ENCODE data around the gene AKAP6. TPM values are rescaled to one million over a fixed set of nuclear protein-coding genes. Genes with fewer than 3 reads are reported as not detected.

Gene AKAP6
- total RNA-seq, 2 donors from 2014 or later: 1.9 to 2.9 TPM

DNA sequence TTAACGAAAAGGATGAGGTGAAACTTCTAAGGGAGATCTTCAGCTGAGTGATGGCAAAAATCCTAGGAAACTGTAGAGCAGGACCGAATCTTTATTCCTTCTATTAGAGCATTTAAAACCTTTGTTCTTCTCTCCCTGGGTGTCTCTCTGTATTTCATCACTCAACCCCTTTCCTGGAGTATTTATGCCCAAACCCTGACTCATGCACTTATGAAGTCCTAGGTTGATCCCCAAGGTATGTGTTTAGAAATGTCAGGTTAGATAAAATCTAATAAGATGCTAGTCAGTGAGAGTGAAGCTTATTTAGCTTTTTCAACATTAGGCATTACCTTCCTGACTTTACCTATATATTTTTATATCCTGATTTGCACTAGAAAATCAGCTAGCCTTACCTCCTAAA is 369.7 kb downstream of the AKAP6 start:
- Mint-ChIP-seq H3K27ac (no peak overlapping the region), H3K27me3 (no peaks in the 10 kb centered on the region), H3K4me1 (peaks cover 10% of the 10 kb centered on the region), H3K36me3 (ENCODE audit: low read depth) (no peaks in the 10 kb centered on the region), H3K4me3 (no peak overlapping the region)
- DNase-seq: no peak
- ATAC-seq: no peak
- no peaks in the 10 kb centered on the region for H3K9me3 ChIP-seq (ENCODE audit: control insufficient read depth, low read length, poor library complexity, severe bottlenecking)

DNA sequence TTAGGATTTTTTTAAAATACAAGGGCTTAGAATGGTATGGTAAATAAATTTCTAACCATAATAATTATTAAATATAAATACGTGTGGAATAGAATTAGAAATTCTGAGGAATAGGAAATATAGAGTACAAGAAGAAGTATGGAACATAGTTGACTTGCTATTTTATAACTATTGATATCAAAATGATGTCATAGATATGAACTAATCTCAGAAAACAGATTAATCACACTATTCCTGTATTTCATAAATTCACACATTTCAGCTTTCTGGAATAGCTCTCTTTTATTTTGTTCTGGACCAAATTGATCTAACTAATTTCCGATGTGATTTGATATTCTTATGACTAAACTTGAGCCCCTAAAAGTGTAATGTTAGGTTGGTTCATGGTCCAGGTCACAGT is 372.4 kb downstream of the AKAP6 start:
- H3K27ac Mint-ChIP-seq: no peak overlapping the region
- no peak for ATAC-seq
- H3K4me1 Mint-ChIP-seq: peaks cover 7% of the 10 kb centered on the region

DNA sequence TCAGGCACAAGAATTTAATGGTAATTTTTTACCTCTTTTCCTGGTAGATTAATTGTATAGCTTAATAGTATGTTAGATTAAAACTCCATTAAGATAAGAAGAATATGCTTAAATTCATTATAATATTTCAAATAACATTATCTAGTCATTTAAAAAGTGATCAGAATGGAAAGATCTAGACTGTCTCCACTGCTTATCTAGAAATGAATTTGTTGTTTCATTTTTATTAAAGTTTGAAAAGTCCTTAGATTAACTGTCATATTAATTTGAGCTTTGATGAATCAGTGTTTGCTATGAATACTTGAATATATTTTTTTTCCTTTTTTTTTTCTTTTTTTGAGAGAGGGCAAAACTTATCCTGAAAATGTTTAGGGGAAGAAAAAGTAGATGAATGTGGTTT is 373.0 kb downstream of the AKAP6 start:
- peaks cover 7% of the 10 kb centered on the region for H3K4me1 Mint-ChIP-seq
- H3K4me3 Mint-ChIP-seq: no peak overlapping the region
- no peaks in the 10 kb centered on the region for H3K9me3 ChIP-seq (ENCODE audit: control insufficient read depth, low read length, poor library complexity, severe bottlenecking)
- no peaks in the 10 kb centered on the region for H3K27me3 Mint-ChIP-seq
- ATAC-seq (no peak), DNase-seq (no peak)
- peak overlapping the region; percentile 81 for H3K27ac Mint-ChIP-seq
- no peaks in the 10 kb centered on the region for H3K36me3 Mint-ChIP-seq (ENCODE audit: low read depth)

More for the DNA sequence above, 372.4 kb downstream of the AKAP6 start:
- Mint-ChIP-seq H3K27me3 (no peaks in the 10 kb centered on the region), H3K36me3 (ENCODE audit: low read depth) (no peaks in the 10 kb centered on the region), H3K4me3 (no peak overlapping the region)
- DNase-seq: no peak
- H3K9me3 ChIP-seq (ENCODE audit: control insufficient read depth, low read length, poor library complexity, severe bottlenecking): no peaks in the 10 kb centered on the region

DNA sequence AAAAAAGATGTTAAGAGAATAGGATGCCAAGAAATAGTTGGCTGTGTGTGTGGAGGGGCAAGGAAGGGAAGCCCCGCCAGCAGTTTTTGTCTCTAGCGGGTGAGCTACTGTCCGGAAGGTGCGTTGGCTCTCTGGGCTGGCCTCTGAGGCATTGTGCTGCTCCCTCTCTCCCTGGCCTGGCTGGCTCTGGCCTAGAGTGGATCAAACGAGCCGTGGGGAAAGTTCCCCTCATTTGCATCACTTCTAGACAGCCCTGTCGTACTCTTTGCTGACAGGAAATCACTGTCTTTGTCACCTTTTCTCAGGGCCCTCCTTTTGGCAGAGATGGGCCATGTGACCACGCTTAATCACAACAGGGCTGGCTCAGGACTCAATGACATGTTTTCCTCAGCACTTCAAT is 373.5 kb downstream of the AKAP6 start:
- H3K36me3 Mint-ChIP-seq (ENCODE audit: low read depth): no peaks in the 10 kb centered on the region
- H3K4me1 Mint-ChIP-seq: peaks cover 7% of the 10 kb centered on the region
- peak in 2 of 3 donors; percentile 6 to 28 for DNase-seq
- no peaks in the 10 kb centered on the region for H3K9me3 ChIP-seq (ENCODE audit: control insufficient read depth, low read length, poor library complexity, severe bottlenecking)
- no peak overlapping the region for H3K4me3 Mint-ChIP-seq
- ATAC-seq: peak; percentile 93
- H3K27ac Mint-ChIP-seq: peak overlapping the region; percentile 81
- no peaks in the 10 kb centered on the region for H3K27me3 Mint-ChIP-seq

DNA sequence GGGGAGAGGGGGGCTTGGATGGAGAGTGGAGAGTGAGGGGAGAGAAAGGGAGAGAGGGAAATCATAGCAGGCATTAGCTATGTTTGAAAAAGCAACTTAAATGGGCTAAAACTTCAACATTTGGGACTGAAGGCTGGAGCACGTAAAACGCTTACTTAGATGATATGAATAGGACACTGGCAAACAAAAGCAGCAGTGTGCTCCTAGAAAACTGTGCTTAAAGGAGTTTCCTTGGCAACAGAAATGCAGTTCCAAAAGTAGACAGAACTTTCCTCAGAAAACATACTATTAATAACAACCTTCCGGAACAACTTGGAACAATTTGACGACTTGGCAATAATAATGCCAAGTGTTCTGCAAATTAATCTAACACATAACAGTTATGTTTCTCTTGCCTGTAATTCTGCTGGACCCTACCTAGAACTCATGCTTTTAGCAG is 374.1 kb downstream of the AKAP6 start:
- no peak for ATAC-seq
- H3K27ac Mint-ChIP-seq: peak overlapping the region; percentile 81

GRCh38 chr14:32706721-32707519 is 377.8 kb downstream of the AKAP6 start:
- ATAC-seq (no peak), DNase-seq (no peak)
- no peaks in the 10 kb centered on the region for H3K36me3 Mint-ChIP-seq (ENCODE audit: low read depth)
- H3K4me1 Mint-ChIP-seq: peaks cover 9% of the 10 kb centered on the region
- peaks cover 10% of the 10 kb centered on the region for H3K27me3 Mint-ChIP-seq
- H3K4me3 Mint-ChIP-seq: no peak overlapping the region
- no peaks in the 10 kb centered on the region for H3K9me3 ChIP-seq (ENCODE audit: control insufficient read depth, low read length, poor library complexity, severe bottlenecking)
- no peak overlapping the region for H3K27ac Mint-ChIP-seq

More for the DNA sequence above, 374.1 kb downstream of the AKAP6 start:
- no peaks in the 10 kb centered on the region for H3K9me3 ChIP-seq (ENCODE audit: control insufficient read depth, low read length, poor library complexity, severe bottlenecking)
- H3K4me1 Mint-ChIP-seq: peaks cover 7% of the 10 kb centered on the region
- H3K27me3 Mint-ChIP-seq: peaks cover 4% of the 10 kb centered on the region
- DNase-seq: no peak
- H3K36me3 Mint-ChIP-seq (ENCODE audit: low read depth): no peaks in the 10 kb centered on the region
- H3K4me3 Mint-ChIP-seq: no peak overlapping the region

DNA sequence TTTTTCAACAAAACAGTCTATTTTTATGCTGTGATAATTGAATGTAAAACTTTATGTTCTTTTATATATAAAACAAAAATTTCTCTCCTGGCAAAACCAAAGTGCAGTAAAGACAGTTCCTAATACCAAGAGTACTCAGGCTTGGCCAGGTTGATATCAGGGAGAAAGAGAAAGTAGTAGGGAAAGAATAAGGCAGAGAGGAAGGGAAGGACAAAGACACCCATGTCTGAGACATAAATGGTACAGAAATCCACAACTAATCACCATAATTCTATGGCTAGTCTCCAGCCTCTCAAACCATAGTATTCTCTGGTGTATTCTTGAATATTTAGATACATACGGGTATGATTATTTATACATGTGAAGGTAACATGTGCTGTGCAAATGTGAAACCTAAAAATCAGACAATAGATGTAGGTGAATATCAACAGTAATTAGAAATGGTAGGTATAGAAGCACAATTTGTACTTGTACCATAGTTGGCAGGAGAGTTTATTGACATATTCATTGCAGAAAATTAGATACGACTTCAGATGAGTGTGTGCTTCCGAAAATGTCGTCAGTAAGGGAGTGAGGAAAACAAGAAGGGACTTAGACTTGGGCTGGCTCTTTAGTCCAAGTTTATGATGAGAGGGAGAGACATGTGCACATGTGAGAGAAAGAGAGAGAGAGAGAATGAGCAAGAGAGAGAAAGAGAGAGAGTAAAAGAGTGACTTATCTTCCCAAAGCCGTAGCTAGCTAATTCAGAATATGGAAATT is 378.8 kb downstream of the AKAP6 start:
- H3K4me1 Mint-ChIP-seq: peaks cover 4% of the 10 kb centered on the region
- no peak overlapping the region for H3K4me3 Mint-ChIP-seq
- H3K9me3 ChIP-seq (ENCODE audit: control insufficient read depth, low read length, poor library complexity, severe bottlenecking): no peaks in the 10 kb centered on the region
- DNase-seq: no peak
- no peak overlapping the region for H3K27ac Mint-ChIP-seq
- ATAC-seq: no peak
- H3K27me3 Mint-ChIP-seq: peaks cover 10% of the 10 kb centered on the region
- H3K36me3 Mint-ChIP-seq (ENCODE audit: low read depth): no peaks in the 10 kb centered on the region

GRCh38 chr14:32709027-32709426 is 379.9 kb downstream of the AKAP6 start:
- H3K4me3 Mint-ChIP-seq: no peak overlapping the region
- no peak overlapping the region for H3K27ac Mint-ChIP-seq
- H3K27me3 Mint-ChIP-seq: peaks cover 10% of the 10 kb centered on the region
- ATAC-seq (no peak), DNase-seq (no peak)
- H3K36me3 Mint-ChIP-seq (ENCODE audit: low read depth): no peaks in the 10 kb centered on the region
- peaks cover 7% of the 10 kb centered on the region for H3K4me1 Mint-ChIP-seq
- no peaks in the 10 kb centered on the region for H3K9me3 ChIP-seq (ENCODE audit: control insufficient read depth, low read length, poor library complexity, severe bottlenecking)

DNA sequence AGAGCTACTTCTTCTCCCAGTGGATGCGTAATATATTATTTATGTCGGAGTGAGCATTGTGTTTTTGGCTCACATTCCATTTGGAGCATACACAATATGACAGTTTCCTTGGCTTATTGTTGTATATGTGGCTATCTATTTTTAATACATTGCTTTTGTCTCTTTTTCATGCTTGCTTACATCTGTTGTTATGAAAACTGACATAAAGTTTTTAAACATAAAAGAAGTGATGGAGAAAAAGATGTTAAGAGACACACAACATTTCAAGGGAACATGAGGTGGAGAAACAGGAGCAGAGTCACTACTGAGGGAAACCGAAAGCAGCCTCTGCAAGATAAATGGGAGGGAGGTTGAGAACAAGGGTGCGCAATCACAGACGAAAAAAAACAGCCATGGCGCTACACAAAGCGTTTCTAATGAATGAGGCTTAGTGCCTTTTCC is 381.2 kb downstream of the AKAP6 start:
- peaks cover 7% of the 10 kb centered on the region for H3K4me1 Mint-ChIP-seq
- ATAC-seq (no peak), DNase-seq (no peak)
- no peaks in the 10 kb centered on the region for H3K9me3 ChIP-seq (ENCODE audit: control insufficient read depth, low read length, poor library complexity, severe bottlenecking)
- no peak overlapping the region for H3K4me3 Mint-ChIP-seq
- H3K27ac Mint-ChIP-seq: no peak overlapping the region
- H3K27me3 Mint-ChIP-seq: peaks cover 10% of the 10 kb centered on the region
- no peaks in the 10 kb centered on the region for H3K36me3 Mint-ChIP-seq (ENCODE audit: low read depth)

DNA sequence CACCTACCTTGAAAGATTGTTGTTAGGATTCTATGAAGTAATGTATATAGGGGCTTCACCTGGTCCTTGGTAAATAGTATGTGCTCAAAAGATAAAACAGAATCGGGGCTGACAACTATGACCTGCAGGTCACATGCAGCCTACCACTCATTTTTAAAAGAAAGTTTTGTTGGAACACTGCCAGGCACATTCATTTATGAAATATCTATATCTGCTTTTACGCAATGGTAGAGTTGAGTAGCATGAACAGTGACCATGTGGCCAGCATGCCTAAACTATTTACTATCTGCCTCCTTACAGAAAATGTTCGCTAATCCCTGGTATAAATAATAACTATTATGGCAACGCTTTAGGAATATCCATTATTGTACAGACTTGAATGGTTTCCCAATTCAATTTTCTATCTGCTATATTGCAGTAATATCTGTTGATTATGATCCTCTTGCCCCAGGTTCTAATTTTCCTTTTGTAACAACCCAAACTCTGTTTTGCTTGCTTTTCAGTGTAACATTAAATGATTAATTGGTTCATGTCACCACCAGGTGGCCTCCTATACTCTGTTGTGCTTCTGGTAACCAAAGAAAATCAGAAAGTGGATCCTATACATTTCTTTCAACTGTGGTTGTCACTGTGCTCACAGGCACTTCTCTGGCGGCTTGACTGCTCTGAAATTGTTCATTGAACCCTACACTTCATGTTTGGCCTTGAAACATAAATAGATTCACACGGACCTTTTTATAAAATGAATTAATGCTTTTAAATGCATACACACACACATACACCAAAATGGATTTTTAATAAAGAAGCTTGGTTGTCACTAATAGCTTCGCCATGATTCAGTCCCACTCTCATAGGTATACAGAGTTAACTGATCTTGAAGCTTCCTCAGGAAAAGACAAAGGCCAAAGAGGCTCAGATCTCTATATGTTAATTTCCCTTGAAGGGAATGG is 381.9 kb downstream of the AKAP6 start:
- H3K36me3 Mint-ChIP-seq (ENCODE audit: low read depth): no peaks in the 10 kb centered on the region

DNA sequence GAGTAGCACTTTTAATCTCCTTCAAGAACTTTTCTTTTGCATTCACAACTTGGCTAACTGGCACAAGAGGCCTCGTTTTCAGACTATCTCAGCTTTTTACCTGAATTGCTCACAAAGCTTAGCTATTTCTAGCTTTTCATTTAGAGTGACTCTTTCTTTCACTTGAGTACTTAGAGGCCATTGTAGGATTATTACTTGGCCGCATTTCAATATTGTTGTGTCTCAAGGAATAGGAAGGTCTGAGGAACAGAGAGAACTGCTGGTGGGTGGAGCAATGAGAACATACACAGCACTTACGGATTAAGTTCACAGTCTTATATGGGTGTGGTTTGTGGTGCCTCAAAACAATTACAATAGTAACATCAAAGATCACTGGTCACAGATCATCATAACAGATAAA is 384.8 kb downstream of the AKAP6 start:
- DNase-seq (no peak), ATAC-seq (no peak)
- no peak overlapping the region for H3K27ac Mint-ChIP-seq
- peaks cover 3% of the 10 kb centered on the region for H3K36me3 Mint-ChIP-seq (ENCODE audit: low read depth)
- no peaks in the 10 kb centered on the region for H3K9me3 ChIP-seq (ENCODE audit: control insufficient read depth, low read length, poor library complexity, severe bottlenecking)
- H3K4me3 Mint-ChIP-seq: no peak overlapping the region
- H3K4me1 Mint-ChIP-seq: peaks cover 7% of the 10 kb centered on the region
- H3K27me3 Mint-ChIP-seq: peaks cover 2% of the 10 kb centered on the region

More for the DNA sequence above, 381.9 kb downstream of the AKAP6 start:
- DNase-seq (no peak), ATAC-seq (no peak)
- H3K9me3 ChIP-seq (ENCODE audit: control insufficient read depth, low read length, poor library complexity, severe bottlenecking): no peaks in the 10 kb centered on the region
- Mint-ChIP-seq H3K27ac (no peak overlapping the region), H3K27me3 (peaks cover 10% of the 10 kb centered on the region), H3K4me3 (no peak overlapping the region), H3K4me1 (peaks cover 7% of the 10 kb centered on the region)

DNA sequence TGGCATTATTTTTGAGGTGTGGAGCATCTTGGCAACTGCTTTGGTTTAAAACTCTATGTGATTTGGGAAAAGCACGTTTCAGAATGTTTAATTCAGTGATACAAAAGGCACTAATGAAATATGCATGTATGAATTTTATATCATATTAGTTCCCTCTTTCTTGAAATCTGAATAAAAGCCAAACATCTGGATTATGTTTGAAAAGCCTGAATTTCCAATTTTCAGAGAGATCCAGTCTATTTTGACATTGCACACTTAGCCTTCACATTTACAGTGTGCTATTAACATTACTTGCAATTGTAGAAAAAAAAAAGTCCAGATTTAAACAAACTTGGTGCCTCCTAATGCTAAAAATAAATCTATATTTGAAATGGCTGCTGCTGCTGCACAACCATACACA is 390.5 kb downstream of the AKAP6 start:
- Mint-ChIP-seq H3K4me1 (no peaks in the 10 kb centered on the region), H3K4me3 (no peak overlapping the region), H3K27ac (no peak overlapping the region), H3K36me3 (ENCODE audit: low read depth) (peaks cover 3% of the 10 kb centered on the region), H3K27me3 (no peaks in the 10 kb centered on the region)
- DNase-seq (no peak), ATAC-seq (no peak)
- H3K9me3 ChIP-seq (ENCODE audit: control insufficient read depth, low read length, poor library complexity, severe bottlenecking): no peaks in the 10 kb centered on the region

DNA sequence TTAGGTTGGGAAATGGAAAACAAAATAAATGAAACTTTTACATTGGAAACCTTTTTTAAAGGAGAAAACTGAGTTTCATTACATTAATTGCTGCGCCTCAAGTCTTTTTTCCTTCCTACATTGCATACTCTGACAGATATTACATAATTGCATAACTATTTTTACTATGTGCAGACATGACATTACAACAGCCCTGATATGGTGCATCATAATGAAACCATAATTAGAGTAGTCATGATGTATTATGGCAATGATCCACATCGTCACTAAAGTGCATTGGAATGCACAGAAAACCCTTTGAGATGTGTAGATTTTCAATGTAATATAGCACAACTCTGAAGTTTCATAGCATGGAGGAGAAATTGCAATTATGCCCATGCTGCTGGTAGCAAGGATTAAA is 391.8 kb downstream of the AKAP6 start:
- Mint-ChIP-seq H3K4me1 (no peaks in the 10 kb centered on the region), H3K4me3 (no peak overlapping the region), H3K27ac (no peak overlapping the region), H3K36me3 (ENCODE audit: low read depth) (peaks cover 3% of the 10 kb centered on the region), H3K27me3 (no peaks in the 10 kb centered on the region)
- DNase-seq (no peak), ATAC-seq (no peak)
- H3K9me3 ChIP-seq (ENCODE audit: control insufficient read depth, low read length, poor library complexity, severe bottlenecking): no peaks in the 10 kb centered on the region

Data from T-helper 17 cell (primary cell).